GM18909 (cell line): ENCODE measurements around the gene UBR4.
"Not testable (repeated sequence)": the region's sequence is repeated elsewhere in the genome, so short reads cannot be mapped to it uniquely, and the experiment has no call there.

Experiments
- ATAC-seq: cut with Tn5 transposase; IDR thresholded peaks from one replicate; pipeline ENCODE4 v1.9.1; 2021; ENCODE audit warnings: mild to moderate bottlenecking; ENCODE audit not compliant: unreplicated experiment, poor library complexity

The UBR4 gene

DNA sequence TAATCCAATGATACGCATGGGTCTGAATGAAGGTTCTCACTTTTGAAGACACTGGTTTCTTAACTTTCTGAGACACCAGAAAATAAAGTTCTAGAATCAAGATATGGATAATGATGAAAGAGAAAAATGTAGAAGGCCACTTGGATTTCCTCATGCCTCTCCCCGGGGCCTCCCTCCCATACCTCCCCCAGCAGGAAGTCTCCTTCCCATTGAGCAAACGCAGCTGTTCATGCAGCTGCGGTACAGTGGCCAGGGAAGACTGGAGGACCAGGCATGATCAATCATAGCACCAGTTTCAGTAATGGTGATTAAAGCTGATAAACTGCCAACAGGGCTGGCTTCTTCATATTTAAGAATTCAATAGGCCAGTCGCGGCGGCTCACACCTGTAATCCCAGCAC is 10.9 kb upstream of the UBR4 start:
- no peak for ATAC-seq

DNA sequence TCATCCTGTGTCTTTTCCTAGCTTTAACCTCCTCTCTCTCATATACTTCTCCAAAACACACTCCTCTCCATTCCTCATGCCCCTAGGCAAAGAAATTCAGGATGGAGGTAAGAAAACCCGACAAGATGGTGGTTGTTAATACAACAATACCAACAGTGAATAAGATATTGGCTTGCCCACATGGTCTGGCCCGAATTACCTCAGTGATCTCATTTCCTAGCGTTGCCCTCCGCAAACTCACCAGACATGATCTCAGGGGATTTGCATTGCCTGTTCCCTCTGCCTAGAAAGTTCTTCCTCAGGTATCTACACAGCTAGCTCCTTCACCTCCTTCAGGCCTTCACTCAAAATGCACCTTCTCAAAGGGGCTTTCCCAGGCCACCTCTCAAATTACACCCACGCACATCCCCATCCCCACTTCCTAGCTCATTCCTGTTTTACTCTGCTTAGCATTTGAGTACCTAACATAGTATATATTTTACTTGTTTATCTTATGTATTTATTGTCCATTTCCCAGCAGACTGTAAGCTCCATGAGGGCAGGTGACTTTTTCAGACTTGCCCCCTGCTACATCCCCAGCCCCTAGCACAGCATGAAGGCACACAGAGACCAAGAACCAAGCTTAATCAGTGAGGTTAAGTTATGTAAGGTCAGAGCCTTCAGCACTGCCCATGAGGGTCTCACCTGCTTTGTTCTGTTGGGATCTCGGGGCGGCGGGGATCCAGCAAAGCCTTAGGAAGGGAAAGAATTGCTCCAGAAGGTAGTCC is 10.2 kb upstream of the UBR4 start:
- no peak for ATAC-seq

DNA sequence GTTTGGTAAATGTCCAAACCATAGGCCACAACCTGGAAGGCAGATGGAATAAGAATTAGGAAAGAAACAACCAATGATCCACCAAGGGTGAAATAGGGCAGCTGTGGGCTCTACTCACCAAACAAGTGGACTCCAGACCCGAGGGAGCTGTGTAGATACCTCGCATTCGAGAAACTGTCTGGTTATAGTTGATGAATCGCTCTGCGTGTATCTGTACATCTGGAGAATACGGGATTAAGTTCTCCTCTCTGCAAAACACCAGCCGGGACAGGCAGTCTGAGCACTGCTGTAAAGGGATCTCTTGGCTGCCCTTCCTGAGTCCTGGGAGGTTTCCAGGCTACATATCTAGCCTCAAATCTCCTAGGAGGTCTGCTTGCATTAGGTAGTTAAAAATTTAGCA is 9.4 kb upstream of the UBR4 start:
- ATAC-seq: no peak

DNA sequence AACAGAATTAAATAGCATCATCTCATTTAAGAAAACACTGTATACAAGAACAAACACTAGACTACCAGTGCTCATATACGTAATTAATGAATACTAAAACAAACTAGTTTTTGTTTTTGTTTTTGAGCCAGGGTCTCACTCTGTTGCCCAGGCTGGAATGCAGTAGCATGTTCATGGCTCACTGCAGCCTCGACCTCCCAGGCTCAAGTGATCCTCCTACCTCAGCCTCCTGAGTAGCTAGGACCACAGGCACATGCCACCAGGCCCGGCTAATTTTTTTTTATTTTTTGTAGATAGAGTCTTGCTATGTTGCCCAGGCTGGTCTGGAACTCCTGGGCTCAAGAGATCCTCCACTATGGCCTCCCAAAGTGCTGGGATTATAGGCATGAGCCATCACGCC is 6.5 kb upstream of the UBR4 start:
- not testable (repeated sequence) for ATAC-seq

DNA sequence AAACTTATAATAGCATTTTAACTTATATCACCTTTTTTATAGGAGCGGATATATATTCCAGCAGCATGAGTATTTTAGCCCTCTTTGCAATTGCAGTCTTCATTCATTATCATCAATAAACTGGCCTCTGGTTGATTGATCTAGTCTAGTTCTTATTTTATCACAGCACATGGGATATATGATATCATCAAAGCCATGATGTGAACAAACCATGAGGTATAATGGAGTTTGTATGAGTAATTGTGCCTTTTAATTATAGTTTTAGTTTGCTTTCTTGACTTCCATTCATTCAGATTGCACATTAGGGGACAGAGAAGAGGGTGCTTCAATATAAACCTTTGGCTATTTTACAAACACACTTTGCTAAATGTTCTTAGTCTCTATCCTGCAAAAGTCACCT is 3.5 kb upstream of the UBR4 start:
- no peak for ATAC-seq

DNA sequence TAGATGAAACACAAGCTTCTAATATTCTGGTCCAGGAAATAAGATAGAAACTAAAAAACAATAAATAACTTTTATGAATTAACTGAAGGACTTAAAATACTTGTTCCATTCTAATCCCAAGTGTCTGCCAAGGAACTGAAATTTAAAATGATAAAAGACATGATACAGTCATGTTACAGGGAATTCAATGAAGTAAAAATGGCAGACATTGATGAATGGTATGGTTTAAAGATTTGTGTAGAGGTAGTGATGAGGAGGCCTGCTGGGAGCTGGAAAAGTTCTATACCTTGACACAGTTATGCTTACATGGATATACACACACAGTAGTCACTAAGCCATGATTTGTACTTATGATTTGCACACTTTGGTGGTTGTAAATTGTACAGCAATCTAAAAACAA is 2.1 kb upstream of the UBR4 start:
- ATAC-seq: no peak

DNA sequence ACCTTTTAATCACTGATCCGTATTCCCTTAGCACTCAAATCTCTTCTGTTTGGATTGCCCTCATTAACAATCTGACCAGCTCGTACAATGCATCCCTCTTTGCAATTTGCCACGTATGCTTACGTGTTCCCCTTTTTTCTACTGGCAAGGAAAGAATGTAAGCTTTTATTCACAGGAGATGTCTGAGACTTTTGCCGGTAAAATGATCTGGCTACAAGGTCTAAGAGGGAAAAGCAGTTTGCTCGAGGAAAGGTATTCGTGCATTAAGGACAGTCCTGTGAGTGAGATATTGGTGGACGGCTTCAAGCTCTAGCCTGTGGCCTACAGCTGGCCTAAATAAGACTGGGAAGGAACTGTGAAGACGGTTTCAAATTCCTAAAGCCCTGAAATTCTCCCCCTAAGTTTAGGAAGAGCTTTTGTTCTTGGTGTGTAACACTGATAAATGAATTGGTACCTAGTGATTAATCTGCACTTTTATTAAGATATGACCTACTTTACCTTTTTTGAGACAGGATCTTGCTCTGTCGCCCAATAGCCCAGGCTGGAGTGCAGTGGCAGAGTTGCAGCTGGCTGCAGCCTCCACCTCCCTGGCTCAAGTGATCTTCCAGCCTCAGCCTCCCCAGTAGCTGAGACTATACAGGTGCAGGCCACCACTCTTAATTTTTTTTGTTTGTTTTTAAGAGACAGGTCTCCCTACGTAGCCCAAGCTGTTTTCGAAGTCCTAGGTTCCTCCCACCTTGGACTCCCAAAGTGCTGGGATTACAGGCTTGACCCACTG is 895 bp upstream of the UBR4 start:
- ATAC-seq: no peak

DNA sequence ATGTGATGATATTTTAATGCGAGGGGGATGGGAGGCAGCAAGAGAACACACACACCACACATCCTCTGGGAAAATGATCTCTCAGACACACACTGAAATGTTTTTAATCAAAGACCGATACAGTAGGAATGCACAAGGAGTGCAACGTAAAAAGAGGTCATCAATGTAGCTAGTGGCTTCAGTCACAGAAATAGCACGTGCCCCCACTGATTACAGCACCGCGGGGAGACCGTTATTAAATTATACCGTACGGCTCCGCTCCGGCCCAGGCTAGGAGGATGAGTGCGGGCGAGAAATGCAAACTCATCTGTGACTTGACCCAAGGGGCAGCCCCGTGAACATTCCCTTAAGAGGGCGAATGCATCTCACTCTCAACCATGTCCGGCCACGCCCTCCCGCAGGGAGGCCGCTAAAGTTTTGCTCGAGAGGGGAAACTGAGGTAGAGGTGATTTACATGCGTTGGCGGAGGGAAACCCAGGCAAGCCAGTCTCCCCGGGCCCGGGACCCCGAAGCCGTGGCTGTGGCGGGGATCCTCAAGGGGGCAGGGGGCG is 552 bp downstream of the UBR4 start:
- ATAC-seq: peak; percentile 42

DNA sequence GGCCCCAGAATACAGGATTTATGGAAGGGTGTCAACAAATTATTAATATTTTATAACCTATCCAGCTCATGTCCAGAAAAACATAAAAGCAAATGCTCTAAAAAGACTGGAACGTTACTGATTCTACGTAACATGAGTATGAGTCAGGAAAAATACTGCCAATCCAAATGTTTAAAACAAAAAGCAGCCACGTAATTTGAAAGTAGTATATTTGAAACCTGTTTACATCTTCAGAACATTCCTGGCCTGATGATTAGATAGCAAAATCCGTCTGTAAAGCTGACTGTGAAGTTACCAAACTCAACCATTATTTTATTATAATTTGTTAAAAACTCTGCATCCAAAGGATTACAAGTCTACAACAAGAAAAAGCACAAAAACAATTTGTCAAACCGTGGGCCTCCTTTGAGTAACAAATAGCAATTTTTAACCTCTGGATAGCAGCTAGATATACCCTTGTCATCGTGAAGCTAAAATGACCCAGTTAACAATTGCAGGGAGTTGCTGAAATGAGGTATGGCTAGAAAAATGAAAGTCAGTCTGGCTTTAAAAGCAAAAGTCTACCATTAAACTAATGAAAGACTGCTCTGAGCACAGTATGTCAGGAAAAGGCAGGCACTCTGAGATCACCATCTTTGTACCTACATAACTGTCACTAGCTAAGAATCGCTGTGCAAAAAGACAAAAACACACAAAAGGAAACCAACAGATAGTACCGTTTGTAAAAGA is 1.2 kb downstream of the UBR4 start:
- ATAC-seq: no peak

DNA sequence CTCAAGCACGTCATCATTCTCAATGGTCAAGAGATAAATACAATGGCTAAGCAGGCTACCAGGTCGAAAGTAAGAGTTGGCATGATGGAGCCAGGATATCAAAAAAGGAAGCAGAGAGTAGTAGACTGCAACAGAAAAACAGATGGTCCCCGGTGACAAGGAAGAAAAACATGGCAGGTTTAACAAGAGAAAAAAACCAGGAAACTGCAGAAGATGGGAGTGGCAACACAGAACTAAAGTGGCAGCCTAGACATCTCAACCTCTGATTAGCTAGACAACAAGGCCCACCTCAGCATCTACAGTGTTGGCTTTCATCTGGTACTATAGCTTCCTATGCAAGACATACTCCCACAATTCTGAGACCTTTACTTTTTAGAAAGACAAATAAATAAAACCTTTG is 3.1 kb downstream of the UBR4 start:
- ATAC-seq: no peak

DNA sequence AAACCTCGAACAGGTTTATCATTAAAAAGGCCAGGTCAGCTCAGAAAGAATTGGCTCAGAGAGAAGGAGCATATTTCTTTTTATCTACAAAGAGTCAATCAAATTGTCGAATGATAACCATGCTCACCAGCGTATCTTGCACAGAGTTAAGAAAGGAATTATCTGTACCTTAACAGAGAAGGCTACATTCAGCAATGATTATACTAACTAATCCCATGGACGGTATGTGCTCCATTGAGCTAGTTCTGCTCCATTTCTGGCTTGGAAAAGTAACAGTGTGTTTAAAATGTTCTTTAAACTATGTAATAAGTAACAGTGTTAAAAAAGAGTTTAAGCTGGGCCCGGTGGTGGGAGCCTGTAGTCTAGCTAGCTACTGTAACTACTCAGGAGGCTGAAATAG is 4.2 kb downstream of the UBR4 start:
- ATAC-seq: no peak

DNA sequence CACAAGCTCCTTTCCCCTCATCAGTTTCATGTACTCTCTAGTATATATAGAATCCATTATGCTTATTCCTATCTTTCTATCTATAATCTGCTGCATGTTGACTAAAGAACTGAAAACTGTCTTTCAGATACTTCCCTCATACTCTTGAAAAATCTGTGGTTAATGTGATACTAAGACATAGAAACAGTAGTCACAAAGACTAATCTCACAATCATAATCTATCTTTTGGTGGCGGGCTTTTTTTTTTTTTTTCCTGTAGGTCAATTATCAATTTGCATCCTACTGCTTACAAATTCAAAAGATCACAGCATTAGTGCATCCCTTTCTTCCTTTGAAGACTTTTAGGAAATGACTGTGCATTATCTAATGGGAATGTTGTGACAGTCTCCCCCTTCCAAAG is 4.7 kb downstream of the UBR4 start:
- no peak for ATAC-seq

DNA sequence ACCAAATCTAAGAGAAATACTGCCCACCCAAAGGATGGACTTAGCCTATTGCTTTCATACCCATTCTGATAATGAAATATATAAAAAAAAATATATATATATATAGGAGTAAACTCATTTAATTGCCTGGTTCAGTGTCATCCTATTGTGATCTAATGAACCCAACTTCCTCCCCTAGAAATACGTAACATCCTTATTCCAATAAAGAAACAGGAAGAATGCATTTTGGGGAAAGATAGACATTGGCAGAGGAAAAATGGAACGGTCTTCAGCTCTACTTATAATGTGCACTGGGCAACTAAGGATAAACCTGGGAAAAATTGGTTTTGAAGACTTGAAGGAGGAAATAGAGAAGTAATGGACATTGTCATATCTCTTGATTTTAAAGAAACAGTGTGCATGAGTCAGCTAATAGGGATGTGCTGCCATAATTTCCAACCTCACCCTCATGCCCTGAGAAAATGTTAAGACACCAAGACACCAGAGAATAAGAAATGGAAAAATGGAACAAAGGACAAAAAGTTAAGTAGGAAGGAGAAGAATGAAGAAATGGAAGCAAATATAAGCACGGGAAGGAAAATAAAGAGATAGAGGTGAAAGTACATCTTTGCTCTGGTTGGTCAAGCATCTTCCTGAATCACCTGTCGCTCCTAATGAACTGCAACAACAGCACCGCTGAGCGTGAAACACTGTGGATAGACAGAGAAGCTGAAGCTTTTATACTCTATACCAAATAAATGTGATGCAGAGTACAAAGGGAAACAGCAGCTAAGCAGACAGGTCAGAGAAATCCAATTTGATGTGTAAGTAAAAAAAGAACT is 5.4 kb downstream of the UBR4 start:
- ATAC-seq: no peak

DNA sequence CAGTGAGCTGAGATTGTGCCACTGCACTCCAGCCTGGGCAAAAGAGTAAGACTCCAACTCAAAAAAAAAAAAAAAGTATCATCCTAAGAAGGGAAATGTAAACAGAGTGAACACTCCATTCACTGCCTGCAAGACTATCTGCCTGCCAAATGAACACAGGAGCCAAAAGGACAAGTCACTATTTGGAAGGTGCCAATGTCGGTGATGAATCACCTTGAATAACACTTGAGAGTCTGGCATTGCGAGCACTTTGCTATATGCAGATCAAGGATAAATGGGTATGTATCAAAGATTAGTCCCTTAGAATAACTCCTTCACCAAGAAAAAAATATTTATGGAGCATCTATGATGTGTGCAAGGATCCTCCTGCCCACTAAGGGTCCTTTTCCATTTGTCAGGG is 6.6 kb downstream of the UBR4 start:
- no peak for ATAC-seq

DNA sequence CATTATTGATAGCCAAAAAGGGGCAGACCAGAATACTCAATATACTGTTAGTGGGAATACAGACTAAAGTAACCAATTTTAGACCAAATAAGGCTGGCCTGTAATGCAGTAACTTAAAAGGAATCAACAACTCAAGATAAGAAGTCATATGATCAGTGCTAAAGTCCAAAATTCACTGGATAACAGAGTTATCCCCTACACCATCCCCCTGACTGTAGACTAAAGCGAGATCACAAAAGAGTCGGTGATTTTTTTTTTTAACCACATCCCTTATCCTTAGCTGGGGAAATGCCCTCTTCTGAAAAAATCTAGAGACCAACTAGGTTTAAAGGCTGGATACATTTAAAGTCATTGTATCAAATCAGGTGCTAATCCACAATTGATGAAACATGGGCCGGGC is 7.7 kb downstream of the UBR4 start:
- no peak for ATAC-seq

DNA sequence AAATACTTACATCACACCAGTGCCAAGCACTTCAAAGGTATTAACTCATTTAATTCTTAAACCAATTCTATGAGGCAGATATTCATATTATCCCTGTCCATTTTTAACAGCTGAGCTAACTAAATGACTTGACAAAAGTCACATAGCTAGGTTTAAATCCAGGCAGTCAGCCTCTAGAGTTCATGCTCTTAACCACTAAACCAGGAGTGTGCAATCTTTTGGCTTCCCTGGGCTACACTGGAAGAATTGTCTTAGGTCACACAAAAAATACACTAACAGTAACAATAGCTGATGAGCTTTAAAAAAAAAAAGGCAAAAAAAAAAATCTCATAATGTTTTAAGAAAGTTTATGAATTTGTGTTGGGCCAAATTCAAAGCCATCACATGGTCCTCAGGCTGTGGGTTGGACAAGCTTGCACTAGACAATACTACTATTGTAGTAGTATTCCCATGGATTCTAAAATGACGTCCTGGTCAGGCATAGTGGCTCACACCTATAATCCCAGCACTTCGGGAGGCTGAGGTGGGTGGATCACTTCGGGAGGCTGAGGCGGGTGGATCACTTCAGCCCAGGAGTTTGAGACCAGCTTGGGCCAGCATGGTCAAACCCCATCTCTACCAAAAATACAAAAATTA is 10.0 kb downstream of the UBR4 start:
- no peak for ATAC-seq

DNA sequence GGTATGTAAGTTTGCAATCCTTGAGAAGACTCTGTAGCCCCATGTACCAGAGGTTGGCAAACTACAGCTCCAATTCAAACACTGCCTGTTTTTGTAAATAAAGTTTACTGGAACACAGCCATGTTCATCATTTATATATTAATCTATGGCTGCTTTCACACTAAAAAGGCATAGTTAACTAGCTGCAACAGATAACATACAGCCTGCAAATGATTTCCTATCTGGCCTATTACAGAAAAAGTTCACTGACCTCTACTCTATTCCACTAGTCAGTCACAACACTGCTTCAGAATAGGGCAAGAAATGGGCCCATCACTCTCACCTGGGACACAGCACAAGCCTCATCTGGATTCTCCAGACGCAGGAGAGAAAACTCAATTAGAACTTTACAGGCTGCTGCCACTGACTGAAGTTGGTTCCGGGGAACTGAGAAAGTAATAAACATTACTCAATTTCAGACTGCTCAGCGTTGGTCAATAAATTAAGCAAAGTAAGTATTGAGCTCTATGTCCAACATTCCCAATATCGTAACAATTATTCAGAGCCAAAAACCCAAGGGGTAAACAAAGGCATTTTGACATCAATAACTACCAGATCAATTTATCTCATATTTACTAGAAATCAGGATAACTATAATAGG is 10.6 kb downstream of the UBR4 start:
- no peak for ATAC-seq

DNA sequence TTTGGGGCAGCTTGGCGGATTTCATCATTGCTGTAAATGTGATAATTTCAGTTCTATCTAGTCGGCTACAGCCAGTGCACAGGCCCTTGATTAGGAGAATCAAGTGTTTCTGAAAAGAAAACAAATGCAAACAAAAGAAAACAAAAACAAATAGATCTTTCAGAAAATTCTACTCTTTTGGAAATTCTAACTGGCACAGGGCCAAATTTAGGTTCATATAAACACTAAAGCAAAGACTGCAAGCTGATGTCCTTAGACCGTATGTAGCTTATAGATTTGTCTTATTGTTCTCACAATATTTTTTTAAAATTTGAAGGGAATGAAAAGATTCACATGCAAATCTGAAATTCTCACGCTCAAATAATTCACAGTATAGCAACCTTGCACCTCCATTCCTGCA is 11.2 kb downstream of the UBR4 start:
- no peak for ATAC-seq

DNA sequence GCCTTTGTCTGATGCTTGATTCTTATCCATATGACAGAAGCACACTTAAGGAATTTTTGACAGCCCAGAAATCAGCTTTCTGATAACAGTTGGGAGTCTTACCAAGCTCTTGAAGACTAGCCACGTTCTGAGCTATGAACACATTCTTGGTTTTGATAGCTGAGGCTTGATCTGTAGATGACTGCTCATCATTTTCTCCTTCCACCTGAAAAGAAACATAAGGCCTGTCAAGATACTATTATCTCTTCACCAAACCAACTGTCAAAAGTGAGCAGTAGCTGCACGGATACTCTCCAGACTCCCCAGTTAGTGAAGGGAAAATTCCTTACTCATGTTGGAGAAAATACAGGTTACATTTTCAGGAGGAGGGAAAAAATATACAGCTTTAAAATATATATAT is 12.2 kb downstream of the UBR4 start:
- ATAC-seq: no peak
